ENCODE measurements around the gene GZF1.

DNA sequence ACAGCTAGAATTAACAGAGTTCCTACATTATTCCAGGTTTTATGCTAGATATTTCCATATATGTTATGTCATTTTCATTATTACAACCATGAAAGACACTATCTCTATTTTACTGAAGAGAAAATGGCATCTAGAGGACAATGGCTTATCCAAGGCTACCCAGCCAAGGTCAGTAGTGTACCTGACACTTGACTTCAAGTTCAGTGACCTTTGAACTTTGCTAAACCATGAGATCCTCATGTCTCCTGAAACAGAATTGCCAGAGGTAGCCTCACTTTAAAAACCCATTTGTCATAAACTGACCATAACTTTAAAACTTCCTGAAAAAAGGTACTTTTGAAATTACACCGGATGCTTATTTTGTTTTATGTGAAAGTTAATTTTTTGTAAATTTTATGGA, 44.9 kb downstream of the GZF1 start:
- TF ChIP-seq, protein P1, sequence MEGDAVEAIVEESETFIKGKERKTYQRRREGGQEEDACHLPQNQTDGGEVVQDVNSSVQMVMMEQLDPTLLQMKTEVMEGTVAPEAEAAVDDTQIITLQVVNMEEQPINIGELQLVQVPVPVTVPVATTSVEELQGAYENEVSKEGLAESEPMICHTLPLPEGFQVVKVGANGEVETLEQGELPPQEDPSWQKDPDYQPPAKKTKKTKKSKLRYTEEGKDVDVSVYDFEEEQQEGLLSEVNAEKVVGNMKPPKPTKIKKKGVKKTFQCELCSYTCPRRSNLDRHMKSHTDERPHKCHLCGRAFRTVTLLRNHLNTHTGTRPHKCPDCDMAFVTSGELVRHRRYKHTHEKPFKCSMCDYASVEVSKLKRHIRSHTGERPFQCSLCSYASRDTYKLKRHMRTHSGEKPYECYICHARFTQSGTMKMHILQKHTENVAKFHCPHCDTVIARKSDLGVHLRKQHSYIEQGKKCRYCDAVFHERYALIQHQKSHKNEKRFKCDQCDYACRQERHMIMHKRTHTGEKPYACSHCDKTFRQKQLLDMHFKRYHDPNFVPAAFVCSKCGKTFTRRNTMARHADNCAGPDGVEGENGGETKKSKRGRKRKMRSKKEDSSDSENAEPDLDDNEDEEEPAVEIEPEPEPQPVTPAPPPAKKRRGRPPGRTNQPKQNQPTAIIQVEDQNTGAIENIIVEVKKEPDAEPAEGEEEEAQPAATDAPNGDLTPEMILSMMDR (conservative IDR thresholded peaks at IDR 0.05 in 1 of 2, IDR thresholded peaks at IDR 0.05 in 1 of 2; ENCODE audit: low read depth in 1 of 2, low read length in 2 of 2), result no peak
- TF ChIP-seq EZH2 (IDR thresholded peaks at IDR 0.05; ENCODE audit: low read length, missing control alignments), result no peak

Measured in fibroblast of lung (primary cell).